NOMO-1 treated with DMSO at 0.1 percent for 48 hours (cell line): ENCODE data around the gene ZNF629.
A peak's percentile ranks its signal among the peaks of the same experiment; 100 is the strongest.

Source experiments
- DNase-seq: peaks from one replicate; lab custom pipeline; 2025; ENCODE audit not compliant: unreplicated experiment; lab: John Stamatoyannopoulos, UW

ZNF629 gene

DNA sequence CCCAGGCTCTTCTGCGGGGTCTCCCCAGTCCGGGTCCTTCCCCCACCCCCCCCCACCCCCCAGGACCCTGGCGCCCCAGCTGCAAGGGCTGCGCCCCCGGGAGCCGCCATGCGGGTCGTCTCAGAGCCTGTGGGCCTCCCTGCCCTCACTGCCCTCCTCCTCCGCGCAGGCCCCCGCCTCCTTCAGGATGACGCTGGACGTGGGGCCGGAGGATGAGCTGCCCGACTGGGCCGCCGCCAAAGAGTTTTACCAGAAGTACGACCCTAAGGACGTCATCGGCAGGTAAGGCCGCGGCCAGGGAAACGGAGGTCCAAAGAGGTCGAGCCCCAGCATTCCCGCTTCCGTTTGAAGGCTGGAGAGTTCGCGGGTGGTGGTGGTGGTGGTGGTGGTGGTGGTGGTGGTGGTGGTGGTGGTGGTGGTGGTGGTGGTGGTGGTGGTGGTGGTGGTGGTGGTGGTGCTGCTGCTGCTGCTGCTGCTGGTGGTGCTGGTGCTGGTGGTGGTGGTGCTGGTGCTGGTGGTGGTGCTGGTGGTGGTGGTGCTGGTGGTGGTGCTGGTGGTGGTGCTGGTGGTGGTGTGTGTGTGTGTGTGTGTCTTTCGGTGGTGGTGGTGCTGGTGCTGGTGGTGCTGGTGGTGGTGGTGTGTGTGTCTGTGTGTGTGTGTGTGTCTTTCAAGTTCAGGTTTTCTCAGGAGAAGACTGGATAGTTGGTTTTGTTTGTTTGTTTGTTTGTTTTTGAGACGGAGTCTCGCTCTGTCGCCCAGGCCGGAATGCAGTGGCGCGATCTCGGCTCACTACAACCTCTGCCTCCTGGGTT lies 38.2 kb downstream of the ZNF629 start:
- DNase-seq = no peak

DNA sequence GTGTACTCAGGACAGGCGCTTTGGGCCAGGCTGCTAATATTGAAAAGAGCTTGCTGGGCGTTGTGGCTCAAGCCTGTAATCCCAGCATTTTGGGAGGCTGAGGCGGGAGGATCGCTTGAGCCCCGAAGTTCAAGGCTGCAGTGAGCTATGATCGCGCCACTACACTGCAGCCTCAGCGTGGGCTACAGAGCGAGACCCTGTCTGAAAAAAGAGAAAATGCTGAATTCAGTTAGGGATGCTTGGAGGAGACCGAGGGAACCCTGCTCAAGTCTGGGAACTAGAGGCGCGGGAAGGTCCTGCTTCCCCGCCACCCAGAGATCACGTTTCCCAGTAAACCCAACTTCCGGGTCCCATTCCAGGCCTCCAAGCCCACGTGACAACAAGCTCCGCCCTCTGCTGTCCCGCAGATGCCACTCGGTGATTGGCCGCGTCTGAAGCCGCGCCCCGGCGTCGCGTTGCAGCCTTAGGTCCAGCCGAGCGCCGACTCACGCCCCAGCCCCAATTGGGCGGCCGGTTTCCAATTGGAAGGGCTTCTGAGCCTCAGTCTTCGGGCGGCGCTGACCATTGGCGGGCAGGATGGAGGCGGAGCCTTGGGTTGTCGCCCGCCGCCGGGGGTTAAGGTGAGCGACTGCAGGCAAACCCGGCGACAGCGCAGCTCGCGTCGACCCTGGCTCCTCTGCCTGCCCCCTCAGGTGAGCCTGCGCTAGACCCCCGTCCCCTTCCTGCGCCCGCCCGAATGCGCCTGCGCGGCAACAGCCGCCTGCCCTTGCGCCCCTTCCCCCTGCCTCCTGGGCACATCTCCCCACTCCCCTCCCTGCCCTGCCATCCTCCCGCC lies 39.0 kb downstream of the ZNF629 start, which contains the start of gene PHKG2:
Gene PHKG2, plus strand, starts transcription at position 627 of the 835 bp plus-strand sequence. CDS start 396 bp downstream, outside the sequence.
- DNase-seq = peak; percentile 98

DNA sequence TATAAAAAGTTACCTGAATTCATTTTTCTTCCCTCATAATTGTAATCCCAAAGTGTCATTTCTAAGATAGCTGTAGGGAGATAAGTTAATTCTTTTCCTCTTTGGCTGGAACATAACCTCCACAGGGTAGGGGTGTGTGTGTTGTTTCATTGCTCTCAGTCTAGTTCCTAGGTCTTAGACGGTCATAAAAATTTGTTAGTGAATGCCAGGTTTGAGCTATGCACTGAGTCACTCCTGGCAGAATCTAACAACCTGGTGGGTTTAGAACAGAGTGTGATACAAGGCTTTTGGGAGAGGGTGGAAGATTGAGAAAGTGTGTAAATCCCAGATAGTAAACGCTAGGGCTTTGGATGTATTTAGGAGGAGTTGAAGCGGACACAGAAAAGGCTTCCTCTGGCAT lies 39.7 kb downstream of the ZNF629 start:
- no peak for DNase-seq

DNA sequence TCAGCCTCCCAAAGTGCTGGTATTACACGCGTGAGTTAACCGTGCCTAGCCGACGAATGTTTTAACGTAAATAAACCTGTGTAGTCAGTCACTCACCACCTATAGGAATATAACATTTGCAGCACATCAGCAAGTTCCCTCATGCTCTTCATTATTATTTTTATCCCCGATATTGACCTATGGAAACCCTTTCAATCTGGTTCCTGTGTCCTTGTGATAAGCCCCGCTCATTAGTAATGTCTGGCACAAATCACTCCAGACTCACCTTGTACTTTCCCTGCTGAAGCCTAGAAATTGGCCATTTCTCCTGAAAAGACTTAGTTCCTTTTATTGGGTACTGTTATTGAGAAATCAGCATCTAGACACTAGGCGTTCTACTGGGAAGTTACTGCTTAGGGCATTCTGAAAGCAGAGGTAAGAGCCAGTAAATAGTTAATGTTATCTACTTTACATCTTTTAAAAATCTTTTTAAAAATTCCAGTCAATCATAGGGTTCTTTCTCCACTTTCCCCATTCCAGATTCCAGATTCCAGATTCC lies 40.3 kb downstream of the ZNF629 start:
- DNase-seq = peak; percentile 23

DNA sequence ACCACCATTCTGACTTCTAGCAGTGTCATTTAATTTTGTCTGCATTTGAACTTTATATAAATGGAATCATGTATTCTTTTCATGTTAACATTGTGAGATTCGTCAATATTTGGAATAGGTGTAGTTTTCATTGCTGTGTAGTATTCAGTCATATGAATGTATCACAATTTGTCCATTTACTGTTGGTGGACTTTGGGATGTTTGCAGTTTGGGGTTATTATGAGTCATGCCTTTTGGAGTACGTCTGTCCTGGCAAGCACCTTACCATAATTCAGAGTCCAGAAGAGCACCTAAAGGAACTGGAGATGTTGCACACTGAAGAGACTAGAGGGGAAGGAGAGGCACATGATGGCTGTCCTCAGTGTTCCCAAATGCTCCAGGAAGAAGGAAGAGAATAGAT lies 41.9 kb downstream of the ZNF629 start:
- DNase-seq = no peak

DNA sequence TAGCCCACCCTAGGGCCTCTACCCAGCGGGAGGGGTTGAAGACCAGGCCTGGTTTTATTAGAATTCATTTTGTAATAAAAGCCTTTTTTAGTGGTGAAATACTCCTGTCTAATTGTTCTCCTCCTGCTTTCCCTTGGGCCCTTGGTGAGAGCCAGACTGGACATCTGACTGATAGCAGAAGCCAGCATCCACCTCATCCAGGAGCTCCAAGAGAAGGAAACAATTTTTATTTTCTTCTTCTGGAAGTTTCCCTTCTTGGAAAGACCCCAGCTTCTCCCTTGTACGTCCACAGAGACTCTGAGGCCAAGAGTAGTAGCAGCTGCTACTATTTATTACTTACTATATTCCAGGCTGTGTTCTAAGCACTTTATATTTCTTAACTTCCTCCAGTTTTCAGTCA lies 42.8 kb downstream of the ZNF629 start:
- DNase-seq = no peak

DNA sequence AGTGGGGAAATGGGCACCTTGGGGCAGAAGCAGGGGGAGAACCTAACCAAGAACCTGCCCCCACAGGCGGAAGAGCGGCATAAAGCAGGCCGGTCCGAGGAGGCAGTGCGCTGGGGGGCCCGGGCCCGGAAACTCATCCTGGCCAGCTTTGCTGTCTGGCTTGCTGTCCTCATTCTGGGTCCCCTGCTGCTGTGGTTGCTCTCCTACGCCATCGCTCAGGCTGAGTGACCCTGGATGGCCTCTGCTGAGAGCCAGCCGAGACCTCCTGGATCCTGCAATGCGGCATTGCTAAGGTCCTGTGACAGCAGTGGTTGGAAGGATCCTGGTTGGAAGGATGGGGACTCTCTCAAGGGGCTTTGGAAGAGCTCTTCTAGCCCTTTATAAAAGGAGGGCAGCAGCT lies 43.3 kb downstream of the ZNF629 start:
- DNase-seq = no peak

DNA sequence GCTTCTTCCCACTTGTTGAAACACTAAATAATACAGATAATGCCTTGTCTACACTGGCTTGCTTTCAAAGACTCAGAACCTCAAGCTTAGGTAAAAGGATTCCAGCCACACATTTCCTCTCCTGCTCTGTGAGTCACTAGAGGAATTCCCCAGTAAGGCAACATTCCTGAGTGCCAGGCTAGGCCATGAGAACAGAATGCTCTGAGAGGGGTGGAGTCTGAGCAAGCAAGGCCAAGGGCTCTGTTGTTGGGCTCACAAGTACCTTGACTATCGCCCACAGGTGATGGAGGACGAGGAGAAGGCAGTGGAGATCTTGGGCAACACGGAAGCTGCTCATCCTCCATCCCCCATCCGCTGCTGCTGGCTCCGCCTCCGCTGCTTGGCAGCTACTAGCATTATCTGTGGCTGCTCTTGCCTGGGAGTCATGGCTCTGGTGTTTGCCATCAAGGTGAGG lies 45.5 kb downstream of the ZNF629 start:
- no peak for DNase-seq

DNA sequence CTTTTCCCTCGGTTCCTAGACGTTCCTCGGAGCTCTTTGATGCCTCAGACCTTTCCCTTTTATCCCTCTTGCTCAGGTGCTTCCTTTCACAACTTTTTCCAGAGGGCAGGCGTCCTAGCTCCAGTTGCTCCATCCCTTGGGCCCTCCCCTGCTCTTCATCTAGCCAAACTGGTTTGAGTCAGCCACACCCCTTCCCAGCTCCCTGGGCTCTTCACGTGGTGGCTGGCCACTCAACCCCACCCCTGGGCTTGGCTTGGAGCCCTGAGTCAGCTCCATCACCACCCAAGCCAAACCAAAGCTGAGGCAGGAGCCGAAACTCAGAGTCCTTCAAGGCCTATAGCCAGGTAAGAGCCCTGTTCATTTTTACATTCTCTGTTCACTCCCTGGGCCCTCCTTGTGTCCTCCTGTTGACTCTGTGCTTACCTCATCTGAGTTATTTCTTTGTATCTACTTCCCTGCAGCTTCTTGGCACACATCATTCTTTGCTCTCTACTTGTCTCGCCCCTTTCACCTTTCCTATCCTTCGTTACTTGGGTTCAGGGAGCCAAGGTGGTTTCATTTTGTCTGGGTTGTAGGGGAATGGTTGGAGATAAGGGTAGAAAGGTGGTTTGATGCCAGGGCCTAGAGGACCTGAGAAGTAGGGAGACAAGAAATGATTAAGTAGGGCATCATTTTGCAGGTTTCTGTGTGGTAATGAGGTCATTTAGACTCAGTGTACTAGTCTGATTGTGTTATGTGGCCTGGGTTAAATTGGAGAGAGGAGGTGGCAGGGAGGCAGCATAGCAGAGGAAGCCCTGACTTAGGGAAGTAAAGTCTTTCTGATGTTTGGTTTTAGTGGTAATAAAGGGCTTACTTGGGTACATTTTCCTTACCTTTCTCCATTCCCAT lies 46.4 kb downstream of the ZNF629 start:
- DNase-seq = no peak

DNA sequence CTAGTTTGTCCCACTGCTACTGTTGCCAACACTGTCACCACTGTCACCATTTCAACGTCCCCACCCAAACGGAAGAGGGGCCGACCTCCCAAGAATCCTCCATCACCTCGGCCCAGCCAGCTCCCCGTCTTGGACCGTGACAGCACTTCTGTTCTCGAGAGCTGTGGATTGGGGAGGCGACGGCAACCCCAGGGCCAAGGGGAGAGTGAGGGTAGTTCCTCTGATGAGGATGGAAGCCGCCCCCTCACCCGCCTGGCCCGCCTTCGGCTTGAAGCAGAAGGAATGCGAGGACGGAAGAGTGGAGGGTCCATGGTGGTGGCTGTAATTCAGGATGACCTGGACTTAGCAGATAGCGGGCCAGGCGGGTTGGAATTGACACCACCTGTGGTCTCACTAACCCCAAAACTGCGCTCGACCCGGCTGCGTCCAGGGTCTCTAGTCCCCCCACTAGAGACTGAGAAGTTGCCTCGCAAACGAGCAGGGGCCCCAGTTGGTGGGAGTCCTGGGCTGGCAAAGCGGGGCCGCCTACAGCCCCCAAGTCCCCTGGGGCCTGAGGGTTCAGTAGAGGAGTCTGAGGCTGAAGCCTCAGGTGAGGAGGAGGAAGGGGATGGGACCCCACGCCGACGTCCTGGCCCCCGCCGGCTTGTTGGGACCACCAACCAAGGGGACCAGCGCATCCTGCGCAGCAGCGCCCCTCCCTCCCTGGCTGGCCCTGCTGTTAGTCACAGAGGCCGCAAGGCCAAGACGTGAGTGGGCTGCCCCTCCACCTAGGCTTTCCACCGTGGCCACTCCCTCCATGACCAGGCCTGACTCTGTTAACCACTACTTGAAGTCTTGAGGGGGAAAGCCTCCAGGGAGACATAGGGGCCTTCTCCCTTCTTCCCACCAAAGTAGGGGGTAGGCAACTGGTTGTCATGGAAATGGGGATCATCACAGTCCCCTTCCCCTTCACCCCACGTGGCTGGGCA lies 47.7 kb downstream of the ZNF629 start:
- DNase-seq = no peak

DNA sequence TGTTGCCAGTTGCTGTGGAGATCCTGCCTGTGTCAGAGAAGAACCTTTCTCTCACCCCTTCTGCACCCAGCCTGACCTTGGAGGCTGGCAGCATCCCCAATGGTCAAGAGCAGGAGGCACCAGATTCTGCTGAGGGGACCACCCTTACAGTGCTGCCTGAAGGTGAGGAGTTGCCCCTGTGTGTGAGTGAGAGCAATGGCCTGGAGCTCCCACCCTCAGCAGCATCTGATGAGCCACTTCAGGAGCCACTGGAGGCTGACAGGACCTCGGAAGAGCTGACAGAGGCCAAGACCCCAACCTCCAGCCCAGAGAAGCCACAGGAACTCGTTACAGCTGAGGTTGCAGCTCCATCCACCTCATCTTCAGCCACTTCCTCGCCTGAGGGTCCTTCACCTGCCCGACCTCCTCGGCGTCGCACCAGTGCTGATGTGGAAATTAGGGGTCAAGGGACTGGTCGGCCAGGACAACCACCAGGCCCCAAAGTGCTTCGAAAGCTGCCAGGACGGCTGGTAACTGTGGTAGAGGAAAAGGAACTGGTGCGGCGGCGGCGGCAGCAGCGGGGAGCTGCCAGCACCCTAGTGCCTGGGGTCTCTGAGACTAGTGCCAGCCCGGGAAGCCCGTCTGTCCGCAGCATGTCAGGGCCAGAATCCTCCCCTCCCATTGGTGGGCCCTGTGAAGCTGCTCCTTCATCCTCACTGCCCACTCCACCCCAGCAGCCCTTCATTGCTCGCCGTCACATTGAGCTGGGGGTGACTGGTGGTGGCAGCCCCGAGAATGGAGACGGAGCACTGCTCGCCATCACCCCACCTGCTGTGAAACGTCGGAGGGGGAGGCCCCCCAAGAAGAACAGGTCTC lies 49.0 kb downstream of the ZNF629 start:
- no peak for DNase-seq

DNA sequence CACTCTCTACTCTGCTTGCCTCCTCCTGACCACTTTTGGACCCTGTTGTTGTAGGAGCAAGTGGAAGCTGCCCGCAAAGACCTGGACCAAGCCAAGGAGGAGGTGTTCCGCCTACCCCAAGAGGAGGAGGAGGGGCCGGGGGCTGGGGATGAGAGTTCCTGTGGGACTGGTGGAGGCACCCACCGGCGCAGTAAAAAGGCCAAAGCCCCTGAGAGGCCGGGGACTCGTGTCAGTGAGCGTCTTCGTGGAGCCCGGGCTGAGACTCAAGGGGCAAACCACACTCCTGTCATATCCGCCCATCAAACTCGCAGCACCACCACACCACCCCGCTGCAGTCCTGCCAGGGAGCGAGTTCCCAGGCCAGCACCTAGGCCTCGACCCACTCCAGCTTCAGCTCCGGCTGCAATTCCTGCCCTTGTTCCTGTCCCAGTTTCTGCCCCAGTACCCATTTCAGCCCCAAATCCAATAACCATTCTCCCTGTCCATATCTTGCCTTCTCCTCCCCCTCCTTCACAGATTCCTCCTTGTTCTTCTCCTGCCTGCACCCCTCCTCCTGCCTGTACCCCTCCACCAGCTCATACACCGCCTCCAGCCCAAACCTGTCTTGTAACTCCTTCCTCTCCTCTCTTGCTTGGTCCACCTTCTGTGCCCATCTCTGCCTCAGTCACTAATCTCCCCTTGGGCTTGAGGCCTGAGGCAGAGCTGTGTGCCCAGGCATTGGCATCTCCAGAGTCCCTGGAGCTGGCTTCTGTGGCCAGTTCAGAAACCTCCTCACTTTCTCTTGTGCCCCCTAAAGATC lies 49.8 kb downstream of the ZNF629 start:
- no peak for DNase-seq

DNA sequence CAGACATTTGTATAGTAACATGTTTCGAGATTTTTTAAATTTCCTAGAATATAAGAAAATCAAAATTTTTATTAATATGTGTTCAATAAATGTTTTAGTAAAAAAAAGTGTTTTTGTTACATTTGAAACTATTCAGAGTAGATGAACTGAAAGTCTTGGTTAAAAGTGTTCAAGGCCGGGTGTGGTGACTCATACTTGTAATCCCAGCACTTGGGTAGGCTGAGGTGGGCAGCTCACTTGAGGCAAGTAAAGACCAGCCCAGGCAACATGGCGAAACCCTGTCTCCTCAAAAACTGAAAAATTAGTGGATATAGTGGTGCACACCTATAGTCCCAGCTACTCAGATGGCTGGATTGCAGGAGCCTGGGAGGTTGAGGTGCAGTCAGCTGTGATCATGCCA lies 55.6 kb downstream of the ZNF629 start:
- no peak for DNase-seq

DNA sequence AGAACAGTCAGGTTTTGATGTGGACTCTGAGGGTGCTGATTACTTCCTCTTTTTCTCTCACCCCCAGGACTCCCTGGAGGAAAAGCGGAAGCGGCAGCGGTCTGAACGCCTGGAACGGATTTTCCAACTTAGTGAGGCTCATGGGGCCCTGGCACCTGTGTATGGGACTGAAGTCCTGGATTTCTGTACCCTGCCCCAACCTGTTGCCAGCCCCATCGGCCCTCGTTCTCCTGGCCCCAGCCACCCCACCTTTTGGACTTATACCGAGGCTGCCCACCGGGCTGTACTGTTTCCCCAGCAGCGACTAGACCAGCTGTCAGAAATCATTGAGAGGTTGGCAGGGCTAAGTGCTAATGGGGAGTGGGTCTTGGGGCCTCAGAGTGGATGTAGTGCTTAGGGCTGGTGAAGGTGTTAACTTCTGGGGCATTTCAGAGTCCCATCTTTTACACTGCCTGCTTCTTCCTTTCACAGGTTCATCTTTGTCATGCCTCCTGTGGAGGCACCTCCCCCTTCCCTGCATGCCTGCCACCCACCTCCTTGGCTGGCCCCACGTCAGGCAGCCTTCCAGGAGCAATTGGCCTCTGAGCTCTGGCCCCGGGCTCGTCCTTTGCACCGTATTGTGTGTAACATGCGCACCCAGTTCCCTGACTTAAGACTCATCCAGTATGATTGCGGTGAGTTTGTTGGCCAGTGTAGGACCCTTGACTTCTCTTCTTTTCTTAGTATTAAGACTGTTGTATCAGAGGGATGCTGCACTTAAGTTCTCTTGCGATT lies 57.9 kb downstream of the ZNF629 start:
- DNase-seq = peak; percentile 37
